GM21526 (cell line): Measurements from ENCODE around the gene GPR162.

Experiments used
- ATAC-seq: cut with Tn5 transposase; IDR thresholded peaks from one replicate; pipeline ENCODE4 v1.9.1; 2021; ENCODE audit warnings: moderate library complexity; ENCODE audit not compliant: unreplicated experiment, low FRiP score

The GPR162 gene

GRCh38 chr12:6833189-6833890 lies 11.7 kb downstream of the GPR162 start:
- no peak for ATAC-seq

GRCh38 chr12:6834254-6834653 lies 12.6 kb downstream of the GPR162 start:
- ATAC-seq: no peak

GRCh38 chr12:6834873-6835272 lies 13.3 kb downstream of the GPR162 start:
- ATAC-seq: no peak

- no peak for ATAC-seq
Measured at GRCh38 chr12:6836851-6837250, 15.2 kb downstream of the GPR162 start.

- no peak for ATAC-seq
Measured at GRCh38 chr12:6837370-6838060, 15.9 kb downstream of the GPR162 start.

GRCh38 chr12:6838854-6839253 lies 17.2 kb downstream of the GPR162 start:
- ATAC-seq: no peak

- peak; percentile 78 for ATAC-seq
Measured at GRCh38 chr12:6839482-6840201, 18.0 kb downstream of the GPR162 start.

- ATAC-seq: no peak
Measured at GRCh38 chr12:6840330-6840729, 18.7 kb downstream of the GPR162 start.

- no peak for ATAC-seq
Measured at GRCh38 chr12:6840761-6841515, 19.3 kb downstream of the GPR162 start, which contains the start of gene GNB3. Gene GNB3, plus strand, starts transcription at chr12:6840925. Its CDS starts 363 bp downstream, at chr12:6841288.

- no peak for ATAC-seq
Measured at GRCh38 chr12:6842075-6842474, 20.5 kb downstream of the GPR162 start.

GRCh38 chr12:6843118-6843902 lies 21.7 kb downstream of the GPR162 start:
- ATAC-seq: no peak

- no peak for ATAC-seq
Measured at GRCh38 chr12:6845395-6845794, 23.8 kb downstream of the GPR162 start.

GRCh38 chr12:6846316-6846869 lies 24.8 kb downstream of the GPR162 start:
- no peak for ATAC-seq

- no peak for ATAC-seq
Measured at GRCh38 chr12:6847676-6848075, 26.1 kb downstream of the GPR162 start.

- no peak for ATAC-seq
Measured at GRCh38 chr12:6849427-6849826, 27.8 kb downstream of the GPR162 start.

GRCh38 chr12:6849976-6850560 lies 28.4 kb downstream of the GPR162 start:
- ATAC-seq: no peak

GRCh38 chr12:6850796-6851152 lies 29.2 kb downstream of the GPR162 start:
- ATAC-seq: no peak

GRCh38 chr12:6851153-6851920 lies 29.7 kb downstream of the GPR162 start, which contains the start of gene CDCA3:
Gene CDCA3, minus strand, starts transcription at chr12:6851286. Its CDS starts 334 bp downstream, at chr12:6850952.
- ATAC-seq: peak; percentile 57
